Stimulated activated memory B cell treated with anti-CD40 and anti-IgM and Interleukin-4, amounts not matched to agents 10 μg/mL and 1 μg/mL and 100 μg/mL, for 72 hours (primary cell): ENCODE results near the gene SSR4.
"Not testable (repeated sequence)": the region's sequence is repeated elsewhere in the genome, so short reads cannot be mapped to it uniquely, and the experiment has no call there.

Experiments used
- ATAC-seq: fragments of 150-1000 bp; cut with Tn5 transposase; 2 replicates; pipeline ENCODE4 v1.10.0; 2021
- H3K27ac Mint-ChIP-seq: one replicate; pipeline ENCODE4 v1.8.0; 2022; ENCODE audit warnings: mild to moderate bottlenecking, mixed read lengths
- H3K27me3 Mint-ChIP-seq: one replicate; pipeline ENCODE4 v1.8.0; 2022; ENCODE audit warnings: mixed read lengths
- H3K36me3 Mint-ChIP-seq: one replicate; pipeline ENCODE4 v1.8.0; 2022; ENCODE audit warnings: mixed read lengths
- H3K4me1 Mint-ChIP-seq: one replicate; pipeline ENCODE4 v1.8.0; 2022; ENCODE audit warnings: mixed read lengths
- H3K4me3 Mint-ChIP-seq: one replicate; pipeline ENCODE4 v1.8.0; 2022; ENCODE audit warnings: mild to moderate bottlenecking, moderate library complexity, mixed read lengths
- H3K9me3 Mint-ChIP-seq: one replicate; pipeline ENCODE4 v1.8.0; 2022; ENCODE audit warnings: mixed read lengths

Gene SSR4

DNA sequence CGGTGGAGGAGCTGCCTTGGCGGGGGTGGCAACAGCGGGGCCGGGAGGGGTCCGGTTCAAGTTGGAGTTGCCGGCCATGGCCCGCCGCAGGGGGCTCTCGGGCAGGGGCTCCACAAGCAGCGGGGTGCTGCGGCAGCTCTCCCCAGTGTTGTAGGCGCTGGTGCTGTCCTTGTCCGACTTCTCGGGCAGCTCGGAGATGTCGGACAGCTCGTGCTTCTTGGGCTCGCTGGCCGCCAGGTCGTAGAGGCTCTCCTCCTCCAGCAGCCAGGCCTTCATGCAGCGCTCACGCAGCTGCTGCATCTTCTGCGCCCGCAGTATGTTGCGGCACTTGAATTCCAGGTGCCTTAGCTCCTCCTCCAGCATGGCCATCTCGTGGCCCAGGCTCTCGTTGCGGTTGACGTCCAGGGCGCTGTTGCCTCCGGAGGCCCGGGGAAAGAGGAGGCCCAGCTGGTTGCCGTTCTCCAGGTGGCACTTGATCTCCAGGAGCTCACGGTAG, 9.7 kb downstream of the SSR4 start:
- Mint-ChIP-seq H3K9me3 (no peaks in the 10 kb centered on the region), H3K27me3 (peaks cover 9% of the 10 kb centered on the region), H3K4me1 (no peaks in the 10 kb centered on the region), H3K27ac (no peak overlapping the region), H3K36me3 (no peaks in the 10 kb centered on the region), H3K4me3 (no peak overlapping the region)
- no peak for ATAC-seq

DNA sequence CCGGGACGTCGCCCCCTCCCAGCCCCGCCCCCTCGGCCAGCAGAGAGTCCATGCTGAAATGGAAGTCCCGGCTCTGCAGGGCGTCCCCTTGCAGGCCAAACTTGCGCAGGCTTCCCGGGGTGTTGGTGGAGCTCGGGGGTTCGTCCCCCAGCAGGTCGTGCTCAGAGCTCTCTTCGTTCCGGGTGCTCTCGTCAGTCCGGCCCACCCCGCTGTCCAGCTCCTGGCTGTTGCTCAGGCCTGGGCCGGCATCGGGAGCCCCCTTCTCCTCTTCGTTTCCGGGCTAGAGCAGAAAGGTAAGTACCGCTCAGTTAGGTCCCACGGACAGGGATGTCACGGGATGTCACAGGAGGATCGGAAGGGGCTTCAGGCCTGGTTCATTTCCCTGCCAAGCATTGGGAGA, 10.2 kb downstream of the SSR4 start:
- no peak overlapping the region for H3K27ac Mint-ChIP-seq
- ATAC-seq = no peak
- peaks cover 11% of the 10 kb centered on the region for H3K27me3 Mint-ChIP-seq
- no peaks in the 10 kb centered on the region for H3K36me3 Mint-ChIP-seq
- H3K4me3 Mint-ChIP-seq = no peak overlapping the region
- no peaks in the 10 kb centered on the region for H3K4me1 Mint-ChIP-seq
- no peaks in the 10 kb centered on the region for H3K9me3 Mint-ChIP-seq

DNA sequence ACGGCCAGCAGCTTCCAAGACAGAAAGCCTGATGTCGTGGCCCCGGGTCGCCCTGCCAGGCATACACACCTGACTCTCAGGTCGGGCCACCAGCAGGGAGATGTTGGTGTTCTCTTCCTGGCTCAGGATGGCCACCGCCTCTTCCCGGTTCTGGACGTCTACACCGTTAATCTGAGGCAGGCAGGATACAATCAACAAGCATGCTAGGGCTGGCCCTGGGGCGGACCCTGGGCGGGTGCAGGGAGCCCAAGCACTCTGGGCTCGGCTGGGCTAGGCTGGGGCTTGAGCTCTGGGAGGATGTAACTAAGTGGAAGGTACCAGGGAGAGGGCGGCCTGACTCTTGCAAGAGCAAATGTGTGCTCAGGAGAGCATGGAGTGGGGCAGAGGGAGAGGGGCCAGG, 11.0 kb downstream of the SSR4 start:
- no peaks in the 10 kb centered on the region for H3K4me1 Mint-ChIP-seq
- H3K4me3 Mint-ChIP-seq = no peak overlapping the region
- H3K36me3 Mint-ChIP-seq = no peaks in the 10 kb centered on the region
- no peak for ATAC-seq
- H3K27ac Mint-ChIP-seq = no peak overlapping the region
- no peaks in the 10 kb centered on the region for H3K9me3 Mint-ChIP-seq
- H3K27me3 Mint-ChIP-seq = peaks cover 18% of the 10 kb centered on the region

DNA sequence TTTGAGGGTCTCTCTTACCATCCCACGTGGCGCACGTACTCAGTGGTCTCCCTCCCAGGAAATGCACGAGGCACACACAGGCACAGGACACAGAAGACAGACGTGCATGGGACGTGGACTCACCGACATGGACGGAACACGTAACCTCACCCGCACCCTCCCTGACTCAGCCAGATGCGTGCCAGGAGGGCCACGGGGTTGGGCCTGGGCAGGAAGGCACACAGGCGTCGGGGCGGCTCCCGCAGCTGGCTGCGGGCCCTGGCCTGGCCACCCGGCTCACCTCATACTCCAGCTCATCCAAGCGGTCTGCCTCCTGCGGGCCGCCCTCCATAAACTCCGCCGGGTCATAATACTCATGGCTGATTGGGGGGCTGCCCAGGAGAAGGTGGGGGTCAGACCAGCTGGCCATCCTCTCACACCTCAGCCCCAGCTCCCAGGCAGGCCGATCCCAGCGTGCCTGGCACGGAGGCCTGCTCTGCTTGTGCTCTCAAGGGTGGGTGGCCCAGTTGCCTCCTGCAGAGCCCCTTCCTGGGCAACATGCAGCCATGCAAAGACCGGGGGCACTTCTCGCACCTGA, 12.6 kb downstream of the SSR4 start:
- Mint-ChIP-seq H3K9me3 (no peaks in the 10 kb centered on the region), H3K27ac (no peak overlapping the region), H3K36me3 (no peaks in the 10 kb centered on the region), H3K4me3 (no peak overlapping the region), H3K4me1 (no peaks in the 10 kb centered on the region), H3K27me3 (peaks cover 18% of the 10 kb centered on the region)
- no peak for ATAC-seq

DNA sequence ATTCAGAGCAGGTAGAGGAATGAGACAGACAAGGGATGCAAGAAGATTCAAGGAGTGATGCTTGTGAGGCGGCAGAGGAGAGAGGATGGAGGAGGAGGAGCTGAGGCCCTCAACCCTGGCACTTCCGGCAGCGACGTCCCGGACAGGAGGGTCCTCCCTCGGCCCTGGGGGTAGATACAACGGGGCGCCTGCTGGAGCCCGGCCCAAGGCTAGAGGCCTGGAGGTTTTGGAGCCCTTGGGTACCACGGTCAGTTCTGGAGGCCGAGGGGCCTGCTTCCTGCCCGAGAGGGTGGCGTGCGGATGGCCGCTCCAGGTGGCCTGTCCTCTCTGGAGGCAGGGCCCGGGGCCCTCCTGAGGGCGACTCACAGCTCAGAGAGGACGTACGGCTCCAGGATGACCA, 13.5 kb downstream of the SSR4 start:
- no peak overlapping the region for H3K4me3 Mint-ChIP-seq
- H3K27me3 Mint-ChIP-seq = peaks cover 18% of the 10 kb centered on the region
- H3K9me3 Mint-ChIP-seq = no peaks in the 10 kb centered on the region

DNA sequence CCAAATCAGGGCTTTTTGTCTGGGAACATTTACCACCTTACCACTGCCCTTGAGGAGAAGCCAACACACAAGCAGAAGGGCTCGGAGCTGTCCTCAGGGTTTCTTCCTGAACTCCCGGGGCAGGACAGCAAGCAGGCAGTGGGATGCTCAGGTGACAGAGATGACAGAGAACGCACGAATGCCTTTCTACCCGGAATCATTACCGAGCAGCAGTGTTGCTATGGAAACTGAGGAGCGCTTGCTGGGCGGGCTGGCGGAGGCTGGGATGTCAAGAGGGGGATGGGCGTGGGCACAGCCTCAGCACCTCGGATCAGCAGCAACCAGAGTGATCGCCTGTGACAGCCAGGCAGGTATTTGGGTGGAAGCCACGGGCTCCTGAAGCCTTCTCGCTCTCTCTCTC, 17.8 kb downstream of the SSR4 start:
- Mint-ChIP-seq H3K27ac (no peak overlapping the region), H3K27me3 (peaks cover 38% of the 10 kb centered on the region), H3K4me1 (peaks cover 17% of the 10 kb centered on the region), H3K4me3 (no peak overlapping the region), H3K9me3 (no peaks in the 10 kb centered on the region), H3K36me3 (no peaks in the 10 kb centered on the region)
- ATAC-seq = no peak

More for the DNA sequence above, 13.5 kb downstream of the SSR4 start:
- no peak for ATAC-seq
- no peak overlapping the region for H3K27ac Mint-ChIP-seq
- H3K36me3 Mint-ChIP-seq = no peaks in the 10 kb centered on the region
- H3K4me1 Mint-ChIP-seq = no peaks in the 10 kb centered on the region

DNA sequence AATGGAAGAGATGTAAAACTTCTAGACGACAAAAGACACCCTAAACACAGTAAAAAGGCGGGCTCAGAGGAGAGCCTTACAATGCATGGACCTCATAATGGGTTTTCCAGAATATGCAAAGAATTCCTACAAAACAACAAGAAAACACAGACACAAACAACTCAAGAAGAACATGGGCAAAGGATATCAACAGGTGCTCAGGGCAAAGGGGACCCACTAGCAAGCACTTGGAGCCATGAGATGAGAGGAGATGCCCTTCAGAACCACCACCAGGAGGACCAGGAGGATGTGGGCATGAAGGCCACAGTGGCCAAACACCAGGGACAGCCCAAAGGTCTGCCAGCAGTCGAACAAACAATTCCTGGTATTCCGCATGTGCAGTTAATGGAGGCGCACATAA, 18.7 kb downstream of the SSR4 start:
- no peak overlapping the region for H3K4me3 Mint-ChIP-seq
- no peaks in the 10 kb centered on the region for H3K9me3 Mint-ChIP-seq
- H3K27me3 Mint-ChIP-seq = peaks cover 39% of the 10 kb centered on the region
- ATAC-seq = no peak
- H3K27ac Mint-ChIP-seq = no peak overlapping the region
- no peaks in the 10 kb centered on the region for H3K36me3 Mint-ChIP-seq
- peaks cover 18% of the 10 kb centered on the region for H3K4me1 Mint-ChIP-seq

DNA sequence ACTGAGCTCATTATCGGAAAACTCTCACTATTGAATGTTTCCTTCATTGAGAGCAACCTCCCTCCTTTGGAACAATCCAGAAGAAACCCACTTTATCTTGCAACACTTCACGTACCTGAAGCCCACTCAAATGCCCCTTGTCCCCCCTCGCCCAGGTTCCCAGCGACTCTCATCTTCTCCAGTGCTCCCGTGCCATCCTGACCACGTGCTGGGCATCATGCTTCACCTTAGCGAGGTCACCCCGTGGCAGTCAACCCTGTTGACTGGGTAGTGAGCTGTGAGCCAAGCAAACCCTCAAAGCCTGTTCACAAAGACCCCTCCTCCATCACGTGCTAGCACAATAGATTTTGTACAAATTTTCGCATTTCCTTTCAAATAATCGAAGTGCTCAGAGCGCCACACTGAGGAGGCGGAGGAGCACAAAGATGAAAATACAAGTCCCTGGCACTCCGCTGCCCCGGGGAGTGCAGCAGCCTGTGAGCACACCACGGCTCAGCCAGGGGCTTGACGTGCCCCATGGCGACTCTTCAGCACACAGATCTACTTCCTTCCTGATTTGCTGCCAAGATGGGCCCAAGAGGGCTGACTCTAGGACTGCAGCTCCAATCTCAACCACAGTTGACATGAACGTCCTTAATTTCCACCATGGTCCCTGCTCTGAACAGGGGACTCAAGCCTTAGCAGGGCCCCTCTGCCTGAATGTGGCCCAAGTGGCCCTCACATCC, 20.3 kb downstream of the SSR4 start:
- no peaks in the 10 kb centered on the region for H3K36me3 Mint-ChIP-seq
- peaks cover 41% of the 10 kb centered on the region for H3K27me3 Mint-ChIP-seq
- H3K9me3 Mint-ChIP-seq = no peaks in the 10 kb centered on the region
- no peak overlapping the region for H3K4me3 Mint-ChIP-seq
- peaks cover 18% of the 10 kb centered on the region for H3K4me1 Mint-ChIP-seq
- H3K27ac Mint-ChIP-seq = no peak overlapping the region
- ATAC-seq = no peak

DNA sequence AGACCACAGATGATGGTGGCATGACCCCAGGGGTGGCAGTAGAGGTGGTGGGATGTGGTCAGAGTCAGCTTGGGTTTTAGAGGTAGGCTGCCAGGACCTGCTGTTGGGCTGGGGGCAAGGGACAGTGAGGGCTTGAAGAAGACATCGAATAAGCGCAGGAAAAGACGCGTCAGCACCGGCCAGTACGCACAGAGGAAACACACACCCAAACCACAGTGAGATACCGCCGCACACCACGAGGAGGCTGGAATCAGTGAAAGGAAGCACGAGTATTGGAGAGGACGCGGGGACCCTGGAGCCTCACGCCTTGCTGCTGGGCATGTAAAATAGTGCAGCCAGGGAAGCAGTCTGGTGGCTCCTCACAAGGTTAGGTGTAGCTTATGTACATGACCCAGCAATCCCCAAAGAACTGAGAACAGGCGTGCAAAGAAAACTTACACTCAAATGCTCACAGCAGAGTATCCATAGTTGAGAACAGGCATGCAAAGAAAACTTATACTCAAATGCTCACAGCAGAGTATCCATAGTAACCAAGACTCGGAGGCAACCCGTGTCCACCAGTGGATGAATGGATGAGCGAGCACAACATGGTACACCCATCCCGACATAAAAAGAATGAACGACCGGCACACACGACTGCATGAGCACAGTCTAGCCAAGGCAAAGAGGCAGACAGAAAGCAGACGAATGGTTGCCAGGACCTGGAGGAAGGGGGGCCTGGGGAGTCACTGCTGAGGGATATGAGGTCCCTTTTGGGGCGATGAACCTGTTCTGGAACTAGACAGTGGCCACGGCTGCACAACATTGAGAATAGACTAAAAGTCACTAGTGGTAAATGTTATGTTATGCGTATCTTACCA, 22.6 kb downstream of the SSR4 start:
- peaks cover 36% of the 10 kb centered on the region for H3K27me3 Mint-ChIP-seq
- no peaks in the 10 kb centered on the region for H3K36me3 Mint-ChIP-seq
- H3K4me3 Mint-ChIP-seq = no peak overlapping the region
- no peak overlapping the region for H3K27ac Mint-ChIP-seq
- ATAC-seq = no peak
- peaks cover 21% of the 10 kb centered on the region for H3K4me1 Mint-ChIP-seq
- H3K9me3 Mint-ChIP-seq = no peaks in the 10 kb centered on the region

DNA sequence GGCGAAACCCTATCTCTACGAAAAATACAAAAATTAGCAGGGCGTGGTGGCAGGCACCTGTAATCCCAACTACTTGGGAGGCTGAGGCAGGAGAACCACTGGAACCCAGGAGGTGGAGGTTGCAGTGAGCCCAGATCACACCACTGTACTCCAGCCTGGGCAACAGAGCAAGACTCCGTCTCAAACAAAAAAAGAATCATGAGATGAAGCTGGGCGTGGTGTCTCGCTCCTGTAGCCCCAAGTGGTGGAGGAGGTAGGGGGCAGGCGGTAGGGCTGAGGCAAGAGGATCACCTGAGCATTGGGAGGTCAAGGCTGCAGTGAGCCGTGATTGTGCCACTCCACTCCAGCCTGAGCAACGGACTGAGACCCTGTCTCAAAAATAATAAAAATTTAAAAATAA, 23.6 kb downstream of the SSR4 start:
- ATAC-seq, H3K36me3 Mint-ChIP-seq, H3K27ac Mint-ChIP-seq, H3K9me3 Mint-ChIP-seq, H3K4me3 Mint-ChIP-seq: not testable (repeated sequence)
- Mint-ChIP-seq H3K4me1 (peaks cover 29% of the 10 kb centered on the region), H3K27me3 (peaks cover 45% of the 10 kb centered on the region)

DNA sequence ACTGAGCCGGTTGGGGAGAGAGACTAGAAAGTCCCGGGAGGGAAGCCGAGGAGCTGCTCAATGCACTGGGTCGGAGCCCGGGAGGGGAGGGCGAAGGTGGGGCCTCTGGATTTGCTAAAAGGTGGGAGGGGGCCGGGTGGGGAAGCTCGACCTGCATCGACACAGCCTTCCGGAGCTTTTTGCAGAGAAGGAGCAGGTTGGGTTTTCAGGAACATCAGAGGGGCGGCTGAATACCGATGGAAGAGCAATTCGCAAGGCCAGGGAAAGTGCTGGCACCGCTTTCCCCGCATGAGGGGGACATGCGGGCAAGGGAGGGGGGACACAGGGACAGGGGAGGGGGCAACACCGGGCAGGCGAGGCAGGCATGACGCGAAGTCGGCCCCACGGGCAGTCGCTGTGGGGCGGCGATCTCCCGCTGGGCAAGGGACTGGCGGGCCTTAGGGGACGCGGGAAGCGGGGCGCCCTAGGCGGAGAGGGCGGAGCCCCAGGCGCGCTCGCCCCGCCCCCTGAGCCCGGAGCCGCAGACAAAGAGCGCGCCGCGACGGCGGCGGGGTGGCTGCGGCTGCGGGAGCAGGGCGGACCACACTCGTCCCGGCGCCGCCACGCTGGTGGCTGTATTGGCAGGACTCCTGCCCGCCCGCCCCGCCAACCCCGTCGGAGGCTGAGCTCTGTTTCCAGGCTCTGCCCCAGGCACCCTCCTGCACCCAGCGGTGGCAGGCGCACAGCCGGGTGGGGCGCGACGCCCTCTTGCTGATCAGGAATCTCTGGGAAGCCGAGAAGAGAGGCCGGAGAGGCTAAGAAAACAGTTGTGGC, 24.3 kb downstream of the SSR4 start:
- Mint-ChIP-seq H3K36me3 (no peaks in the 10 kb centered on the region), H3K27ac (no peak overlapping the region), H3K4me1 (peaks cover 29% of the 10 kb centered on the region), H3K9me3 (no peaks in the 10 kb centered on the region), H3K4me3 (peak overlapping the region; percentile 7), H3K27me3 (peaks cover 49% of the 10 kb centered on the region)
- peak; percentile 66 for ATAC-seq

DNA sequence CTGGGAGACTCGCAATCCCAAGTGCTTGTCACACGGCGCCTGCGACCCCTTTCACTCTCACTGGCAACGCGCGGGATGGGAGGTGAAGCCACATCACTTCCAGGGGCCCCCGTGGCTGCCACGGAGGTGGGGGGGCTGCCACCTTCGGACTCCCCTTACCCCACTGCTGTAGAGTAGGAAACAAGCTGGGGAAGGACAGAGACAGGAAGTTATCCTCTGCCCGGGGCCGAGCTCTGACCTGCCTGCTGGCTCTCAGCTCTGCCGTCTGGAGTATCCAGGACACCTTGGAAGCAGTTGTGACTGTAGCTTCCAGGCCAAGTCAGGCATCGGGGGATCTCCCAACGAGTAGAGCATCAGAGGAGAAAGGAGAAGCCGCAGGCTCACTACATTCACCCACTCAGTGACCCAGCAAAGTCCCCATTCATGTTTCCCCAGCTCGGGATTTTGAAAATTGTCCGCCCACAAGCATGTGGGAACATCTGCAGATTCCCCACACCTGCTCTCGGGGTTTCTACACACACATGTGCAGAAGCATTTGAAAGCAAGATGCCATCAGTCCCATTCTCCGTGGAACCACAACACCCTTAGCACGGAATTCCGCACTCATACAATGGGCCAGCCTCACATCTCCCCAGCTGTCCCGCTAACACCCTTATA, 25.0 kb downstream of the SSR4 start:
- no peaks in the 10 kb centered on the region for H3K9me3 Mint-ChIP-seq
- no peak for ATAC-seq
- no peak overlapping the region for H3K4me3 Mint-ChIP-seq
- no peaks in the 10 kb centered on the region for H3K36me3 Mint-ChIP-seq
- peaks cover 29% of the 10 kb centered on the region for H3K4me1 Mint-ChIP-seq
- H3K27ac Mint-ChIP-seq = no peak overlapping the region
- H3K27me3 Mint-ChIP-seq = peaks cover 54% of the 10 kb centered on the region

DNA sequence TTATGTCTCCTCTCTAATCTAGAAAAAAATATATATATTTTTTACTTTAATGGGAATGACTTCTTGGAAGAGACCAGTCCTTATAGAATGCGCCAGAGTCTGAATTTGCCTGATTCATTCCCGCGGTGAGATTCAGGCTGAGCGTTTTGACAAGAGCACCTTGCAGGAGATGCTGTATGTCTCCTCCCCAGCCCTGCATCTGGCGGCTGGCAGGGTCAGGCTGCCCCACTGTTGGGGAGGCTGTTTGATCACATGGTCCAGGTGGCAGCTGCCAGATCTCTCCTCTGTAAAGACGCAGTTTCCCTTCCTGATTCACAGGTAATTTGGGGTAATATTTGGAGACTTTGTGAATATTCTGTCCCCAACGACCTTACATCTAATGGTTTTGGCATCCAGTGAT, 26.1 kb downstream of the SSR4 start:
- no peak overlapping the region for H3K27ac Mint-ChIP-seq
- no peaks in the 10 kb centered on the region for H3K36me3 Mint-ChIP-seq
- H3K9me3 Mint-ChIP-seq = no peaks in the 10 kb centered on the region
- peaks cover 20% of the 10 kb centered on the region for H3K4me1 Mint-ChIP-seq
- ATAC-seq = no peak
- no peak overlapping the region for H3K4me3 Mint-ChIP-seq
- H3K27me3 Mint-ChIP-seq = peaks cover 46% of the 10 kb centered on the region

DNA sequence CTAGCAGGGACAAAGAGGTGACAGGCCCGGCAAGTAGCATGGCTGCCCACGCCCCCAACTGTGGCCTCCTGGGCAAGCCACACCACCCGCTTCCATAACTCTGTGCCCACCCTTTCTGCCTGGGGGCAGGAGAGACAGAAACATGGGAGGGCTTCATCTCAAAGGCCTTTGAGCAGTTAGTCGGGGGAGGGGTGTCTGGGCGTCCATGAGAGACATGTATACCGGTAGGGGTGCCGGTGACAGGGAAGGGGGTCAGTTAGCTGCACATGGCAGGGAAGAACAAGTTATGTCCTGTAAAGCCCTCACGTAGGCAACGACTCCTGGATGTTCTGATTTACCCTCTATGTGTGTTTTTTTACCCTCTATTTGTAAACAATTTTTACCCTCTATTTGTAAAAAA, 26.6 kb downstream of the SSR4 start:
- Mint-ChIP-seq H3K4me1 (peaks cover 20% of the 10 kb centered on the region), H3K36me3 (no peaks in the 10 kb centered on the region), H3K4me3 (no peak overlapping the region), H3K27me3 (peaks cover 46% of the 10 kb centered on the region), H3K9me3 (no peaks in the 10 kb centered on the region), H3K27ac (no peak overlapping the region)
- no peak for ATAC-seq
